ENCODE measurements around the gene NAT9. TPM values are rescaled to one million over a fixed set of nuclear protein-coding genes. Genes with fewer than 3 reads are reported as not detected.
A peak's percentile ranks its signal among the peaks of the same experiment; 100 is the strongest.

NAT9 gene
- total RNA-seq, 1 donor from 2014 or later = 18.1 TPM

- no peak for DNase-seq (ENCODE audit: low spot score)
Observed at GRCh38 chr17:74780443-74781238, 4.5 kb upstream of the NAT9 start.

DNA sequence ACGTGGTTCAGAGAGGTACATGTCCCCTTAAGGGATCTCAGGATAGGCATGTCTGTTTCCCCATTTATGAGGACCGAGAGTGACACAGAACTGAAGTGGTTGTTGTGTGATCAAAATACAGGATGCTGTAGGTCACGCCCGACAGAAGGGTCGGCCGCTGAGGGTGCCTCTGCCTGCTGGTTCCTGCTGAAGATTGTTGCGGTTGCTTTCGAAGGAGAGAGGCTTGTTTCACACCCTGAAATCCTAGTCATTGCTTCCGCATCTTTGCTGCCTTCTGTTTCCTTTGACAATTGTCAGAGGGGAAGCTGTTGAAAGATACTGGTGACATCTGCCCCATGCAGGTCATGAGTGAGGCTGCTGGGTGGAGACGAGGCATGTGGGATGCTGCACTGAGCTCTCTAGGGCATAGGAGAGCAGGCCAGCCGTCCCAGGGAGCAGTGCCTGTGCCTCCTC lies 3.8 kb upstream of the NAT9 start:
- peak; percentile 44 for DNase-seq (ENCODE audit: low spot score)

DNA sequence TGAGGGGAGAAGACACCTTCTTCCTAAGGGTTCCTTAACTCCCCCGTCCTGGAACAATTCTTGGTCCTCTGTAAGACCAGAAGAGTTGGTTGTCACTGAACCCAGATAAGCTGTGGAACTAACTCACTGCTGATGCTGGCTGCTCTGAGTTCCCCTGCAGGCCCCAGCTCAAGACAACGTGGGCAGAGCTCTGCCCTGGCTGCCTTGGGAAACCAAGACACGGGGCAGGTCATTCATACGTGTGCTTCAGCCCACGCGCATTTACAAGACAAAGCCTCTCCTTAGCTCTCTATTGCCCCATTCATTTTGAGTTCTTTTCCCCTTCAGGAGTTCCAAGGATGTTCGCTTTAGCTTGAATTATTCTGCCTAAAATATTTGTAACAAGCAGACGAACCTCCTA lies 3.4 kb upstream of the NAT9 start:
- no peak for DNase-seq (ENCODE audit: low spot score)

DNA sequence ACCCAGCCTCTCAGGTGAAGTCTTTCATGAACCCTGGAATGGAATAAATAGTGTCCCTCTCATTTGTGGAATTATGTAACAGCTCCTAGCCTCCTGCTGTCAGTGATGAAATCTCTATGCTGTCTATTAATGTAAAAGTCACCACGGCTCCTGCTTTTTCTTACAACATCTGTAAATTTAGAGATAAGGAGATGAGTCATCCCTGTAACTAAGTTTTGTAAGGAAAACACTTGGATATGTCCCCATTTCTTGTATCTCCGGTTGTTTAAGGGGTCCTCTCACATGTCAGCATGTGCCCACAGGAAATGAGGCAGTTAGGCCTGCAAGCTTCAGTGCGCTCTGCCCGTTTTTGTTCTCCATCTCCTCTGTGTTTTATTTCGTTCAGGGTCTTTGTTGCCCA lies 2.8 kb upstream of the NAT9 start:
- no peak for DNase-seq (ENCODE audit: low spot score)

- no peak for DNase-seq (ENCODE audit: low spot score)
Observed at GRCh38 chr17:74777901-74778515, 1.9 kb upstream of the NAT9 start.

DNA sequence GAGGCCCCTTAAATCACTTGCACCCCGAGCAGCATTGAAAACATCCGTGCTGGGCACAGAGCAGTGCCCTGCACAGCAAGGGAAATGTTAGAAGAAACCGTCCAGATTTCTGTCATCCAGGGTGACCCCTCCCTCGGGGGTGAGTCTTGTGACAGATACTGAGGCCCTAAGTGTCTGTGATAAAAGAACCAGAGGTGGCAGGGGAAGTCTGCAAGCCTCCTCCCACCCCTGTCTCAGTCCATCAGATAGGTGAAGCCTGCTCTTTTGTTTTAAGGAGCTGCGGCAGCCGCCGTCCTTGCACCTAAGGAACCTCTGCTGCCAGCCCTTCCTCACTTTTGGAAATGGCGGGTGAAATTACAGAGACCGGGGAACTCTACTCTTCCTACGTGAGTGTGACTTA lies 845 bp upstream of the NAT9 start:
- no peak for DNase-seq (ENCODE audit: low spot score)

- no peak for DNase-seq (ENCODE audit: low spot score)
Observed at GRCh38 chr17:74775409-74776043, 619 bp downstream of the NAT9 start.

GRCh38 chr17:74773871-74774286 lies 2.3 kb downstream of the NAT9 start:
- DNase-seq (ENCODE audit: low spot score) = no peak

DNA sequence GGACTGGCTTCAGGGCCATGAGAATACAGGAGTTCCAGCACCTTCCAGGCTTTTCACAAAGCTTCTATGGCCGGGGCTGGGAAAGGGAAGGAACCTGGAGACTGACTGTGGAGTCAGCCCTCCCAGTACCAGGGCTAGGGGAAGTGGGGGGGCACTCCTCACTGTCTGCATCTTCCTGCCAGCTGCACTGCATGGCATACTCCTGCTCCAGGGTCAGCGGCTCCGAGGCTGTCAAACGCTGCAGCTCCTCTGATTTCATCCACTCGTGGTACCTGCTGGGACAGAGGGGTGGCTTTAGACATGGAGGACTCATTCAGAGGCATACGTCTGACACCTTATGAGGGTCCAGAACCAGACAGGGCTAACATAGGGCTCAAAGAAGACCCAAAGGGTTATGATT lies 2.7 kb downstream of the NAT9 start:
- no peak for DNase-seq (ENCODE audit: low spot score)

GRCh38 chr17:74772053-74772452 lies 4.1 kb downstream of the NAT9 start:
- no peak for DNase-seq (ENCODE audit: low spot score)

GRCh38 chr17:74771319-74771914 lies 4.7 kb downstream of the NAT9 start:
- DNase-seq (ENCODE audit: low spot score) = no peak

DNA sequence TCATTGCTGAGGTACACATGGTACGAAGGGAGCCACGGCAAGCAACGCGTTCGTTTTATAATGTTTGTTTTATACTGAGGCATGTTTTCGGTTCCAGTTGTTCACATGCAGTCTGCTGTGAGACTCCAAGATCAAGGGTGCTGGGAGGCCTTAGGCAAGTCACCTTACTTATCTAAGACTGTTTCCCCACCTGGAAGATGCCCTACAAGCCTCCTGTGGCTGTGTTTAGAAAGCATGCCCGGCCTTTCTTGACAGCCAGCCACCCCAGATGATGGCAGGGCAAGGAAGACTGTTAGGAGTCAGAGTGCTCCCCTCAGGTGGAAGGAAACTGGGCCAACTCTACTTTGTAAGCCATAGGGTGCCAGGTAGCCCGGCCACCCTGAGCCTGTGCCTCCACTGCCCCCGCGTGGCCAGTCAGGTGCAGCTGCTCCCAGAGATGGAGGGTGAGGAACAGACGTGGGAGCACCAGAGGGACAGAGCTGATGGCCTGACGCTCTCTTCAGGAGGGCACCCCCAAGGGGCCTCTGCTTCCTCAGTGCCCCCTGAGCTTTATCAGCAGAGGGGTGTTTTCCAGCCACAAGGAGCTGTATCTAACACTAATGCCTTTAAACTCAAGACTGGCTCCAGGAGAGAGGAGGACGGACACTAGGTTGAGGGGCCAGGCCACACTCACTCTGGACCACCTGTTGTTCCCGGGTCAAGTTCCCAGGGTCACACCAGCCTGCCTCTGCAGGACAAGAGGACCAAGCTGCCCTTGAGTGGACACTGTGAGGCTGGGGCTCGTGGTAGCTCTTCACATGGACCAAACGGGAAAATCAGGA lies 5.4 kb downstream of the NAT9 start:
- peak; percentile 51 for DNase-seq (ENCODE audit: low spot score)

GRCh38 chr17:74769856-74770497 lies 6.2 kb downstream of the NAT9 start:
- no peak for DNase-seq (ENCODE audit: low spot score)

DNA sequence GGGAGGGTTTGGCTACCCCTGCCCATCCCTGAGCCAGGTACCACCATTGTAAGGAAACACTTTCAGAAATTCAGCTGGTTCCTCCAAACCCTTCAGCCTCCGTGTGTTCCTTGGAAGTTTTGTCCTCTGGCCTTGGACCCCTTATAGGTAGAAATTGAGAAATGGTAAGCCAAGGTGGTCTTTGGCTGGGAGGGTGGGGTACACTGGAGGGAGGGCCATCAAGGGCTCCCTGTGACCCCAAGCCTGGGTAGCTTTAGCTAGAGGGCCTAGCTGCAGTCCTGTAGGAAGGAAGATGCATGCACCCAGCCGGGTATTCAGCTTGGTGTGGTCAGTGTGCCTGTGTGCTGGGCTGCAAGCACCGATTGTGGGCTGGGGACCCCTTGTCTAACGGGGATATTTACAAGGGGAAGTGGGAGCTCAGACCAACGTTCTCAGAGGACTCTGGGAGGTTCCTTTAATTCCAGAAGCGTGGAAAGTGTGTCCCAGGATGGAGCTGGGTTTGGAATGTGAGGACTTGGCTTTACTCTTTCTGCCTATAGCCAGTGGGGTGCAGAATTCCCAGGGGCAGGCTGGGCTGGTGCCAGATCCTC lies 6.8 kb downstream of the NAT9 start:
- no peak for DNase-seq (ENCODE audit: low spot score)

- no peak for DNase-seq (ENCODE audit: low spot score)
Observed at GRCh38 chr17:74768763-74769114, 7.4 kb downstream of the NAT9 start.

DNA sequence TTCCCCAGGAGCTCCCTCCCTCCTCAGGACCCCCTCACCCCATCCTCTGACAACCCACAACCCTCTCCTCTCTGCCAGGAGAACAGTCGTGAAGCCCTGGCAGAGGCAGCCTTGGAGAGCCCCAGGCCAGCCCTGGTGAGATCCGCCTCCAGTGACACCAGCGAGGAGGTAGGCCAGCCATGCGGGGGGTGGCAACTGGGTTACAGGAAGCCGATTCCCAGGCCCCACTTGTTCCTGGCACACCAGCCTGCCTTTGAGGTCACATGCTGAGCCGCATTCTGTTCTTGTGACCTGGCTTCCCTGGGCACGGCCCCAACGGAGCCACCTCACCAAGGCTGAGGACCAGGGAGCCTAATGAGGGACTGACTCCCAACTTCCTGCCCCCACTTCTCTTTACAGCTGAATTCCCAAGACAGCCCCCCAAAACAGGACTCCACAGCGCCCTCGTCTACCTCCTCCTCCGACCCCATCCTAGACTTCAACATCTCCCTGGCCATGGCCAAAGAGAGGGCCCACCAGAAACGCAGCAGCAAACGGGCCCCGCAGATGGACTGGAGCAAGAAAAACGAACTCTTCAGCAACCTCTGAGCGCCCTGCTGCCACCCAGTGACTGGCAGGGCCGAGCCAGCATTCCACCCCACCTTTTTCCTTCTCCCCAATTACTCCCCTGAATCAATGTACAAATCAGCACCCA lies 7.9 kb downstream of the NAT9 start:
- DNase-seq (ENCODE audit: low spot score) = no peak

DNA sequence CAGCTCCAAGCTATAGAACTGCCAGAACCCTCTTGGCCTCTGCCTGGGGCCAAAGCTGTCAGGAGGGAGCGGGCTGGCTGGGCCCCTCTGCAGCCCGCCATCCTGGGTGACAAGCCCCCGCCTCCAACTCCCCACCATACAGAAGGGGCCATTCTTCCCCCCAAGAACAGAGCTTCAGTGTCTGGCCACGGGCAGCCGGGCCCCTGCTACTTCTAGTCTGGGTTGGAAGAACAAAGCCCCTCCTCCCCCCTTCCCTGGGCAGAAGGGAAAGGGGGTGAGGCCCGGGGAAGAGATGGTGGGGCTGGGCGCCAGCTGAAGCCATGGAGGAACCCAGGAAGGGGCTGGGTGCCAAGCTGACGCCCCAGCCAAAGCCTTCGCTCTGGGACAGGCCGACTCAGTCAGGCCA lies 9.0 kb downstream of the NAT9 start:
- no peak for DNase-seq (ENCODE audit: low spot score)

GRCh38 chr17:74766413-74766812 lies 9.7 kb downstream of the NAT9 start:
- no peak for DNase-seq (ENCODE audit: low spot score)

DNA sequence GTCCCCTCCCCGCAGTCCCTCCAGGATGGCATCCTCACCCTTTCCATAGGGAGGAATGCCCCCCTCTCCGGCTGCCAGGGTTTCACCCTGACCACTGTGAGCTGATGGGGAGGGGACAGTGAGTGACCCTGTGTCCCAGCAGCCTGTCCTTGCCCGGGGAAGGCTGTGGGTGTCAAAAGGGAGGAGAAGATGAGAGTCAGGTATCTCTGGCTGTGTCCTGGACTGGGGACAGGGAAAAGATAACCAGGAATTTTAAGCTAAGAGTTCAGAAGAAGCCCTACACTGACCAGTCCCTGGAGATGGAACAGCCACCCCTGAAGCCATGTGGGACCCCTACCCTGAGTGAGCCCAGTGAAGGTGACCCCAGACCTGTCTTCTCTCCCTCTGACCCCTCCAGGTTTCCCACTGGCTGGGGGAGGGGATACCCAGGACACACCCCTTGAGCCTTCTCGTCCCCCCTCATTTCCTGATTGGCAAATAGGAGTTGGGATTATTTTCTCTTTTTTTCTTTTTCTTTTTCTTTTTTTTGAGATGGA lies 11.3 kb downstream of the NAT9 start:
- DNase-seq (ENCODE audit: low spot score) = no peak

Data from umbilical cord (tissue), 2 donors.